HepG2 (cell line): ENCODE measurements around the gene RPS6KA5. TPM values are rescaled to one million over a fixed set of nuclear protein-coding genes. Genes with fewer than 3 reads are reported as not detected.

Experiments
- ATAC-seq: fragments of 200-7000 bp; cut with Tn5 transposase; 3 replicates; pipeline ENCODE4 v1.9.1; 2020; ENCODE audit warnings: mild to moderate bottlenecking, moderate library complexity
- BruUV-seq: library from RNA; stranded (reverse); fragments of 400-500 nt; replicated peaks from 2 replicates; lab custom pipeline; 2021; lab: Mats Ljungman, UMichigan
- CTCF ChIA-PET: fragments of 300-600 bp; formaldehyde crosslinking; extraction: SDS; loops from one replicate; lab custom pipeline; 2021; ENCODE audit warnings: low total read pairs, inconsistent platforms, low intra/inter-chr PET ratio; lab: Yijun Ruan, JAX
- POLR2A ChIA-PET: fragments of 350-600 bp; sonication (Branson Sonifier 250); formaldehyde crosslinking; loops from one replicate; lab custom pipeline; 2020; ENCODE audit warnings: antibody characterized with exemption, inconsistent platforms; lab: Yijun Ruan, JAX
- DNase-seq: peaks from one replicate; pipeline ENCODE4 v3.0.0-alpha.2; 2015; ENCODE audit warnings: low spot score
- FAIRE-seq: peaks from 3 replicates; lab custom pipeline; 2011; peaks lifted over from hg19 to GRCh38; lab: Jason Lieb, UNC
- H2AFZ ChIP-seq: one replicate; pipeline ENCODE4 v1.6.1; 2011; ENCODE audit warnings: low read length, inconsistent platforms
- H3K27ac ChIP-seq: fragments of 300-600 bp; 3 replicates; pipeline ENCODE4 v1.8.0; 2011; ENCODE audit warnings: mixed run types, mild to moderate bottlenecking, mixed read lengths, low read length, inconsistent platforms; ENCODE audit not compliant: insufficient read depth; ENCODE audit errors: extremely low read length
- H3K27me3 ChIP-seq, 2 experiments: fragments of 200-600 bp in 1 of 2; 2 replicates in 1 of 2; 3 replicates in 1 of 2; pipeline versions ENCODE4 v1.6.0 to v1.8.0; 2011; ENCODE audit warnings: low read length in 2 of 2, mild to moderate bottlenecking in 2 of 2, moderate library complexity in 2 of 2, inconsistent platforms in 1 of 2; ENCODE audit not compliant: insufficient read depth in 2 of 2, control insufficient read depth in 1 of 2
- H3K36me3 ChIP-seq, 2 experiments: fragments of 200-600 bp in 1 of 2; replicated peaks in 1 of 2; 2 replicates in 1 of 2; 3 replicates in 1 of 2; pipeline versions ENCODE4 v1.5.1 to v1.8.0; 2011; ENCODE audit warnings: low read length in 2 of 2, inconsistent platforms in 1 of 2; ENCODE audit not compliant: insufficient read depth in 2 of 2, control insufficient read depth in 1 of 2
- H3K4me1 ChIP-seq: 2 replicates; pipeline ENCODE4 v1.5.1; 2012; ENCODE audit warnings: low read length, inconsistent platforms; ENCODE audit not compliant: insufficient read depth
- H3K4me2 ChIP-seq: 2 replicates; pipeline ENCODE4 v1.6.0; 2011; ENCODE audit warnings: low read depth, low read length, inconsistent platforms
- H3K4me3 ChIP-seq, 3 experiments: fragments of 200-600 bp in 1 of 3; sonication (generic), shearing (Covaris generic) in 1 of 3; replicated peaks in 1 of 3; 2 replicates each; pipeline ENCODE4 v1.5.1; 2011 to 2016; ENCODE audit warnings: low read length in 3 of 3, inconsistent platforms in 2 of 3, low read depth in 2 of 3, mild to moderate bottlenecking in 2 of 3, control low read depth in 1 of 3, mixed read lengths in 1 of 3; ENCODE audit not compliant: insufficient read depth in 1 of 3
- H3K79me2 ChIP-seq: one replicate; pipeline ENCODE4 v1.6.1; 2011; ENCODE audit warnings: low read length, inconsistent platforms; ENCODE audit not compliant: insufficient read depth
- H3K9ac ChIP-seq: 2 replicates; pipeline ENCODE4 v1.6.0; 2011; ENCODE audit warnings: mild to moderate bottlenecking, low read depth, low read length, inconsistent platforms; ENCODE audit not compliant: insufficient read depth
- H3K9me3 ChIP-seq: 2 replicates; pipeline ENCODE4 v1.5.1; 2012; ENCODE audit warnings: mild to moderate bottlenecking, low read length
- H4K20me1 ChIP-seq: 2 replicates; pipeline ENCODE4 v1.6.0; 2011; ENCODE audit warnings: inconsistent platforms, mild to moderate bottlenecking, low read length, moderate library complexity; ENCODE audit not compliant: insufficient read depth
- FOXM1 ChIP-seq: sonication (generic); formaldehyde crosslinking; IDR thresholded peaks from 2 replicates; pipeline ENCODE4 v1.5.0; 2020; ENCODE audit warnings: missing genetic modification reagents
- KDM3A ChIP-seq: IDR thresholded peaks from 2 replicates; pipeline ENCODE4 v1.6.1; 2018; ENCODE audit warnings: low read depth, missing compliant biosample characterization
- MTA1 ChIP-seq: sonication (generic); formaldehyde crosslinking; IDR thresholded peaks from 2 replicates; pipeline ENCODE4 v1.4.0; 2020; ENCODE audit warnings: missing genetic modification reagents, mild to moderate bottlenecking, borderline replicate concordance
- NCOA2 ChIP-seq: sonication (generic); formaldehyde crosslinking; IDR thresholded peaks from 2 replicates; pipeline ENCODE4 v1.8.0; 2022; ENCODE audit warnings: inconsistent platforms
- NCOA5 ChIP-seq: sonication (generic); formaldehyde crosslinking; IDR thresholded peaks from 2 replicates; pipeline ENCODE4 v1.4.0; 2020; ENCODE audit warnings: missing genetic modification reagents
- SMARCC2 ChIP-seq: fragments of 450-650 bp; IDR thresholded peaks from 2 replicates; pipeline ENCODE4 v1.6.1; 2017; ENCODE audit warnings: antibody characterized with exemption, mild to moderate bottlenecking
- SUZ12 ChIP-seq: fragments of 150-350 bp; IDR thresholded peaks from 2 replicates; pipeline ENCODE4 v1.6.1; 2014; ENCODE audit warnings: low read depth, low read length
- TOPORS ChIP-seq: sonication (generic); formaldehyde crosslinking; IDR thresholded peaks from 2 replicates; pipeline ENCODE4 v1.8.0; 2023; ENCODE audit warnings: mild to moderate bottlenecking, missing genetic modification reagents
- ZNF136 ChIP-seq: sonication (generic); formaldehyde crosslinking; IDR thresholded peaks from 2 replicates; pipeline ENCODE4 v1.8.1; 2022; ENCODE audit warnings: low read depth, mild to moderate bottlenecking, moderate library complexity, missing genetic modification reagents
- ZNF333 ChIP-seq: sonication (generic); formaldehyde crosslinking; IDR thresholded peaks from 2 replicates; pipeline ENCODE4 v1.4.0; 2020; ENCODE audit warnings: mild to moderate bottlenecking, missing genetic modification reagents, borderline replicate concordance
- ZNF34 ChIP-seq: sonication (generic); formaldehyde crosslinking; IDR thresholded peaks from 2 replicates; pipeline ENCODE4 v1.4.0; 2020; ENCODE audit warnings: mild to moderate bottlenecking, missing genetic modification reagents, borderline replicate concordance
- ZNF446 ChIP-seq: sonication (generic); formaldehyde crosslinking; IDR thresholded peaks from 2 replicates; pipeline ENCODE4 v1.5.0; 2020; ENCODE audit warnings: mild to moderate bottlenecking, missing genetic modification reagents
- ZNF564 ChIP-seq: sonication (generic); formaldehyde crosslinking; IDR thresholded peaks from 2 replicates; pipeline ENCODE4 v1.8.1; 2023; ENCODE audit warnings: mild to moderate bottlenecking, missing genetic modification reagents
- ZNF616 ChIP-seq: sonication (generic); formaldehyde crosslinking; IDR thresholded peaks from 2 replicates; pipeline ENCODE4 v1.5.0; 2020; ENCODE audit warnings: low read depth, mild to moderate bottlenecking, missing genetic modification reagents
- ZNF629 ChIP-seq: sonication (generic); formaldehyde crosslinking; conservative IDR thresholded peaks from 2 replicates; pipeline ENCODE4 v1.5.0; 2020; ENCODE audit warnings: missing genetic modification reagents
- WGBS: methylation state at CpG from one replicate; pipeline ENCODE4 v1.1.6; 2017; ENCODE audit warnings: low lambda C conversion rate; 5-methylcytosine and 5-hydroxymethylcytosine counted together
- in situ Hi-C: cut with HindIII; loops from 2 replicates; pipeline ENCODE4 v1.10.0; 2017; ENCODE audit warnings: low pct_unique_long_range_greater_than_20kb; ENCODE audit not compliant: extremely low pct_ligation_motif_present
- intact Hi-C: fragments of 100-400 bp; cut with micrococcal nuclease; formaldehyde crosslinking; loops from one replicate; pipeline ENCODE4 v1.10.0; 2022; ENCODE audit not compliant: unreplicated experiment
- polyA plus RNA-seq, 8 experiments: library from polyadenylated mRNA; depleted of rRNA in 3 of 8; stranded (reverse) in 7 of 8; unstranded in 1 of 8; fragments of >200 nt; fragmentation: Illumina TruSeq in 4 of 8; extraction: Trizol in 4 of 8; gene quantifications; 2 replicates each; pipeline versions ENCODE4 v1.2.1 to v1.2.3, GENCODE V29; 2011 to 2016; ENCODE audit warnings: low read depth in 4 of 8, missing spikeins in 1 of 8, mixed read lengths in 1 of 8; ENCODE audit not compliant: insufficient read depth in 1 of 8
- total RNA-seq, 5 experiments: library from RNA; depleted of rRNA; stranded (reverse); fragments of >200 nt; fragmentation: Illumina TruSeq; extraction: Trizol; gene quantifications; 2 replicates each; pipeline ENCODE4 v1.2.3, GENCODE V29; 2016; ENCODE audit warnings: low read depth in 1 of 5
- TF ChIP-seq, protein P1 (sequence below): IDR thresholded peaks from 2 replicates; pipeline ENCODE4 v1.6.1; 2016; ENCODE audit warnings: missing compliant biosample characterization, missing genetic modification reagents, borderline replicate concordance

Gene RPS6KA5
- total and polyA plus RNA-seq, 2 of the 13 experiments (the other 11 are each of a cell fraction or from before 2014, with no cell fraction given), result 0.50 to 0.58 TPM

DNA sequence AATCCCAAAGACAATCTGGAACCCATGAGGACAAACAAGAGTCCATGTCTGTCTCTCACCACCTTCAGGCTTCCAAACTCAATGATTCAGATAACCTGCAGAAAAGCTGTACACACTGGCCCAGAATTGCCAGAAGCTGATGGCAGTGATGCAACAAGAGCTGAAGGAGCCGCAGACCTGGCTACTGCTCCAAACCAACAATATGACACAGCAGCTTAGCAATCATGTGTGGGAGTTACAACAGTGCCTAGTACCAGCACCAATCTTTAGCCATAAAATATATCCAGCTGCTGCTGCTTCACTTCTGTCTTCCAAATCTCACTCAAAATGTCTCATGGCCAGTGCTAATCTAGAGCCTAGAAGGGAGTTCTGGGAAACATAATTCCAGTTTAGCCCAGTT lies 22.0 kb downstream of the RPS6KA5 start:
- no TSS peak for BruUV-seq
- DNase-seq (no peak), FAIRE-seq (no peak), ATAC-seq (no peak)
- H3K36me3 ChIP-seq, result no peaks in the 10 kb centered on the region
- H2AFZ ChIP-seq, result no peak overlapping the region
- POLR2A ChIA-PET, result no interaction called here
- WGBS, result 0% methylated on average over 1 of the region's 1 CpG
- no peak overlapping the region for H3K9ac ChIP-seq
- no peaks in the 10 kb centered on the region for H3K79me2 ChIP-seq
- no peaks in the 10 kb centered on the region for H3K27me3 ChIP-seq
- no peaks in the 10 kb centered on the region for H3K9me3 ChIP-seq
- no peak overlapping the region for H3K27ac ChIP-seq
- intact Hi-C loops (no loop called here), in situ Hi-C loops (no loop called here)
- TF ChIP-seq ZNF629 (CRISPR knock-in tag), result no peak
- CTCF ChIA-PET, result no interaction called here
- no peak overlapping the region for H3K4me2 ChIP-seq
- H4K20me1 ChIP-seq, result no peaks in the 10 kb centered on the region
- no peak overlapping the region for H3K4me3 ChIP-seq
- H3K4me1 ChIP-seq, result no peaks in the 10 kb centered on the region

DNA sequence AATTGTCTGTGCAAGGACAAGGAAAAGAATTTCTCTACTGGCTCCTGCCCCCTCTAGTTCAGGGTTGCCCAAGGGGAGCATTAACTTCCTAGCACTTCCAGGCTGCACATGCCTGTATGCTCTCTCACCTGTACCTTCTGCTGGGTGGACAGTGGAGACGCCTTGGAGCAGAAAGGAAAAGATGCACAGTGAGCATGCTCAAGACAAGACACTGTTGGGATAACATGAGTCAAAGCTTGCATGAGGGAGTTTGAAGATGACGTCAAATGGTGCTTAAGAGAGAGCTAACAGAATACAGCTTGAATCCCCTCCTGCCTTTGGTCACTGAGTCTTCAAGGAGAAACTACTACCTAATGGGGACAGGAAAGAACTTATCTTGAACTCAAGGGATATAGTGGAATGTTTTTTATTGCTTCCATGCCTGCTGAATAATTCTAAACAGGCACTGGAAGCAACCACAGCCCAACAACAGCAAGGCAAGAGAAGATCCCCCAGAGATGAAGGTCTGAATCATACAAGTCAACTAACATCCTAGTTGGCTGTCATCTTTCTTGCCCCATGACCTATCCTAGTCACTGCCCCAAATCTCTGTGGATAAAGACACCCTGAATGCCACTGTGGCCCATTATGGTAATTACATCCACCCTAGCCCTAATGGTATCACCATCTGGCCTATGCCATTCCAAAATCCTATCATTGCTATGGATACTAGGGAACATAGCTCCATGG lies 23.5 kb downstream of the RPS6KA5 start:
- Histone ChIP-seq H3K4me3 (no peak overlapping the region), H3K4me2 (no peak overlapping the region), H3K79me2 (no peaks in the 10 kb centered on the region), H3K36me3 (no peaks in the 10 kb centered on the region), H3K27me3 (no peaks in the 10 kb centered on the region), H3K4me1 (no peaks in the 10 kb centered on the region), H4K20me1 (no peaks in the 10 kb centered on the region), H3K9me3 (no peaks in the 10 kb centered on the region), H2AFZ (no peak overlapping the region), H3K9ac (no peak overlapping the region), H3K27ac (no peak overlapping the region)
- FAIRE-seq, result no peak
- TF ChIP-seq TOPORS (CRISPR knock-in tag) (no peak), MTA1 (CRISPR knock-in tag) (no peak), ZNF446 (CRISPR knock-in tag) (no peak), ZNF333 (no peak), ZNF34 (CRISPR knock-in tag) (no peak), ZNF616 (no peak), KDM3A (CRISPR knock-in tag) (no peak), FOXM1 (CRISPR knock-in tag) (no peak), ZNF564 (CRISPR knock-in tag) (no peak), SUZ12 (no peak), NCOA5 (CRISPR knock-in tag) (no peak), SMARCC2 (no peak), ZNF136 (CRISPR knock-in tag) (no peak), NCOA2 (CRISPR knock-in tag) (no peak)
- TF ChIP-seq, protein P1, sequence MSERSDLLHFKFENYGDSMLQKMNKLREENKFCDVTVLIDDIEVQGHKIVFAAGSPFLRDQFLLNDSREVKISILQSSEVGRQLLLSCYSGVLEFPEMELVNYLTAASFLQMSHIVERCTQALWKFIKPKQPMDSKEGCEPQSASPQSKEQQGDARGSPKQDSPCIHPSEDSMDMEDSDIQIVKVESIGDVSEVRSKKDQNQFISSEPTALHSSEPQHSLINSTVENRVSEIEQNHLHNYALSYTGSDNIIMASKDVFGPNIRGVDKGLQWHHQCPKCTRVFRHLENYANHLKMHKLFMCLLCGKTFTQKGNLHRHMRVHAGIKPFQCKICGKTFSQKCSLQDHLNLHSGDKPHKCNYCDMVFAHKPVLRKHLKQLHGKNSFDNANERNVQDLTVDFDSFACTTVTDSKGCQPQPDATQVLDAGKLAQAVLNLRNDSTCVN (CRISPR knock-in tag), result no peak
- ChIA-PET POLR2A (no interaction called here), CTCF (no interaction called here)
- intact Hi-C loops, result no loop called here
- in situ Hi-C loops, result no loop called here
- no peak for DNase-seq
- BruUV-seq, result no TSS peak
- whole genome bisulfite sequencing, result 47% methylated on average over 2 of the region's 2 CpGs
- no peak for ATAC-seq
